Tibial artery (tissue), 4 donors: ENCODE data around the gene ARHGAP15.

Source experiments
- DNase-seq, 2 donors: peaks; one replicate each; pipeline ENCODE4 v3.0.0-alpha.2; 2019
- H3K27ac ChIP-seq, 2 donors: fragments of 200-600 bp; sonication (generic) in 1 of 2; 1 replicate in 1 of 2; 2 replicates in 1 of 2; pipeline ENCODE4 v1.5.1; 2018 to 2019; ENCODE audit warnings: mild to moderate bottlenecking in 1 of 2
- H3K27me3 ChIP-seq, 2 donors: fragments of 200-600 bp; sonication (generic) in 1 of 2; one replicate each; pipeline versions ENCODE4 v1.5.1 to v1.6.0; 2016 to 2019
- H3K36me3 ChIP-seq, 3 donors: fragments of 200-600 bp; sonication (generic) in 2 of 3; one replicate each; pipeline ENCODE4 v1.5.1; 2016 to 2019; ENCODE audit warnings: mild to moderate bottlenecking in 2 of 3
- H3K4me1 ChIP-seq, 4 donors: fragments of 200-600 bp; sonication (generic) in 2 of 4; 1 replicate in 3 of 4; 2 replicates in 1 of 4; pipeline ENCODE4 v1.5.1; 2016 to 2019
- H3K4me3 ChIP-seq, 2 donors: fragments of 200-600 bp; sonication (generic) in 1 of 2; 1 replicate in 1 of 2; 2 replicates in 1 of 2; pipeline ENCODE4 v1.5.1; 2018 to 2019; ENCODE audit warnings: mild to moderate bottlenecking in 2 of 2
- H3K9me3 ChIP-seq, 3 donors: fragments of 200-600 bp; sonication (generic) in 1 of 3; one replicate each; pipeline ENCODE4 v1.5.1; 2016 to 2019
- CTCF ChIP-seq, 2 experiments: fragments of 200-600 bp in 1 of 2; fragments of 450-650 bp in 1 of 2; IDR thresholded peaks; one replicate each; pipeline ENCODE4 v1.5.1; 2017 to 2019; ENCODE audit warnings: antibody characterized with exemption in 2 of 2, mild to moderate bottlenecking in 1 of 2, moderate library complexity in 1 of 2
- intact Hi-C: fragments of 100-400 bp; cut with DNase I; formaldehyde crosslinking; loops from one replicate; pipeline ENCODE4 v1.15.0; 2023; ENCODE audit warnings: low total_unique reads

Gene ARHGAP15

GRCh38 chr2:143401861-143402260, 272.6 kb downstream of the ARHGAP15 start:
- no peaks in the 10 kb centered on the region for H3K27me3 ChIP-seq
- H3K27ac ChIP-seq, result no peak overlapping the region
- intact Hi-C loops, result no loop called here
- H3K4me1 ChIP-seq, result peaks cover 0 to 16% (median 0%) of the 10 kb centered on the region in 4 donors
- no peaks in the 10 kb centered on the region for H3K9me3 ChIP-seq
- H3K4me3 ChIP-seq, result no peak overlapping the region
- no peaks in the 10 kb centered on the region for H3K36me3 ChIP-seq
- DNase-seq, result no peak
- TF ChIP-seq CTCF (IDR thresholded peaks at IDR 0.05), result no peak

- H3K27me3 ChIP-seq, result no peaks in the 10 kb centered on the region
- no peaks in the 10 kb centered on the region for H3K9me3 ChIP-seq
- no peaks in the 10 kb centered on the region for H3K36me3 ChIP-seq
- intact Hi-C loops, result no loop called here
- DNase-seq, result no peak
- TF ChIP-seq CTCF (IDR thresholded peaks at IDR 0.05), result no peak
- no peak overlapping the region for H3K27ac ChIP-seq
- no peak overlapping the region for H3K4me3 ChIP-seq
- H3K4me1 ChIP-seq, result peaks cover 0 to 16% (median 0%) of the 10 kb centered on the region in 4 donors
Observed at GRCh38 chr2:143402451-143402850, 273.2 kb downstream of the ARHGAP15 start.

GRCh38 chr2:143410082-143410897, 281.1 kb downstream of the ARHGAP15 start:
- intact Hi-C loops, result no loop called here
- no peak for DNase-seq
- TF ChIP-seq CTCF (IDR thresholded peaks at IDR 0.05), result no peak
- no peaks in the 10 kb centered on the region for H3K36me3 ChIP-seq
- H3K27ac ChIP-seq, result no peak overlapping the region
- H3K9me3 ChIP-seq, result no peaks in the 10 kb centered on the region
- no peaks in the 10 kb centered on the region for H3K4me1 ChIP-seq
- H3K27me3 ChIP-seq, result no peaks in the 10 kb centered on the region
- no peak overlapping the region for H3K4me3 ChIP-seq

GRCh38 chr2:143415571-143415970, 286.4 kb downstream of the ARHGAP15 start:
- H3K9me3 ChIP-seq, result no peaks in the 10 kb centered on the region
- H3K4me3 ChIP-seq, result no peak overlapping the region
- no peaks in the 10 kb centered on the region for H3K27me3 ChIP-seq
- no peak for DNase-seq
- no peaks in the 10 kb centered on the region for H3K36me3 ChIP-seq
- H3K27ac ChIP-seq, result no peak overlapping the region
- no peaks in the 10 kb centered on the region for H3K4me1 ChIP-seq
- TF ChIP-seq CTCF (IDR thresholded peaks at IDR 0.05), result no peak
- intact Hi-C loops, result no loop called here

GRCh38 chr2:143417428-143417827, 288.2 kb downstream of the ARHGAP15 start:
- no peak for DNase-seq
- no peak overlapping the region for H3K27ac ChIP-seq
- intact Hi-C loops, result no loop called here
- no peaks in the 10 kb centered on the region for H3K36me3 ChIP-seq
- H3K9me3 ChIP-seq, result no peaks in the 10 kb centered on the region
- no peak overlapping the region for H3K4me3 ChIP-seq
- H3K27me3 ChIP-seq, result no peaks in the 10 kb centered on the region
- no peaks in the 10 kb centered on the region for H3K4me1 ChIP-seq
- TF ChIP-seq CTCF (IDR thresholded peaks at IDR 0.05), result no peak
